Activated CD8-positive, alpha-beta T cell treated with anti-CD3 and anti-CD28 coated beads for 36 hours (primary cell): ENCODE measurements around the gene AGMAT. TPM values are rescaled to one million over a fixed set of nuclear protein-coding genes. Genes with fewer than 3 reads are reported as not detected.
A peak's percentile ranks its signal among the peaks of the same experiment; 100 is the strongest.

Experiments
- ATAC-seq: fragments of 200-7000 bp; cut with Tn5 transposase; one replicate; pipeline ENCODE4 v1.10.0; 2021; ENCODE audit warnings: mild to moderate bottlenecking, moderate library complexity
- CTCF ChIA-PET: fragments of 350-600 bp; sonication (Branson Sonifier 250); formaldehyde crosslinking; loops from one replicate; lab custom pipeline; 2021; ENCODE audit warnings: antibody characterized with exemption; lab: Charles Lee
- POLR2A ChIA-PET: fragments of 350-600 bp; sonication (Branson Sonifier 250); formaldehyde crosslinking; loops from one replicate; lab custom pipeline; 2021; ENCODE audit warnings: antibody characterized with exemption; lab: Charles Lee
- DNase-seq: peaks from one replicate; pipeline ENCODE4 v3.0.0-alpha.2; 2020
- H3K27ac Mint-ChIP-seq: one replicate; pipeline ENCODE4 v1.8.0; 2021; ENCODE audit warnings: mild to moderate bottlenecking, mixed read lengths
- H3K27me3 Mint-ChIP-seq: one replicate; pipeline ENCODE4 v1.8.0; 2021; ENCODE audit warnings: mixed read lengths
- H3K36me3 Mint-ChIP-seq: one replicate; pipeline ENCODE4 v1.8.0; 2021; ENCODE audit warnings: low read depth, mixed read lengths
- H3K4me1 Mint-ChIP-seq: one replicate; pipeline ENCODE4 v1.8.0; 2021; ENCODE audit warnings: low read depth, mixed read lengths
- H3K4me3 Mint-ChIP-seq: one replicate; pipeline ENCODE4 v1.8.0; 2021; ENCODE audit warnings: mild to moderate bottlenecking, moderate library complexity, mixed read lengths
- H3K9me3 Mint-ChIP-seq: one replicate; pipeline ENCODE4 v1.8.0; 2021; ENCODE audit warnings: mixed read lengths
- CTCF ChIP-seq: fragments of 200-600 bp; IDR thresholded peaks from one replicate; pipeline ENCODE4 v1.8.0; 2022; ENCODE audit warnings: antibody characterized with exemption, mild to moderate bottlenecking
- intact Hi-C: fragments of 100-400 bp; cut with micrococcal nuclease; formaldehyde crosslinking; loops from one replicate; pipeline ENCODE4 v1.10.0; 2022
- total RNA-seq, 2 experiments: library from RNA; stranded (reverse); gene quantifications; one replicate each; pipeline ENCODE4 v1.2.3, GENCODE V29; 2021

The AGMAT gene
- total RNA-seq = 10 to 100 TPM; 21.6 to 21.9 TPM

GRCh38 chr1:15584489-15585363 lies at the start of gene AGMAT:
Gene AGMAT, minus strand, starts transcription at chr1:15585051. Its CDS starts 84 bp downstream, at chr1:15584967.
- POLR2A ChIA-PET = interaction anchor here (0.8 to 1.1 kb wide), 3 partner anchors 16 to 112 kb away, joined by 3 to 5 read pairs (median 4); no protein-coding TSS in a partner anchor
- Mint-ChIP-seq H3K27me3 (no peaks in the 10 kb centered on the region), H3K4me3 (peak within 1 kb of the TSS; percentile 83), H3K4me1 (peaks cover 22% of the 10 kb centered on the region), H3K36me3 (peaks cover 33% of the 10 kb centered on the region), H3K9me3 (peaks cover 3% of the 10 kb centered on the region), H3K27ac (peak within 1 kb of the TSS; percentile 89)
- CTCF ChIA-PET = interaction anchor here (2.0 kb wide), 1 partner anchor 33 kb away, joined by 4 read pairs; no protein-coding TSS in a partner anchor
- DNase-seq (peak; percentile 85), ATAC-seq (peak; percentile 82)
- intact Hi-C loops = no loop called here
- peak; percentile 55 for TF ChIP-seq CTCF

- no peaks in the 10 kb centered on the region for H3K9me3 Mint-ChIP-seq
- ATAC-seq = no peak
- POLR2A ChIA-PET = interaction anchor here (0.8 kb wide), 1 partner anchor 12 kb away, joined by 4 read pairs; no protein-coding TSS in a partner anchor
- no peak for TF ChIP-seq CTCF
- H3K27me3 Mint-ChIP-seq = no peaks in the 10 kb centered on the region
- no peaks in the 10 kb centered on the region for H3K4me1 Mint-ChIP-seq
- CTCF ChIA-PET = no interaction called here
- intact Hi-C loops = no loop called here
- DNase-seq = no peak
- no peak overlapping the region for H3K27ac Mint-ChIP-seq
- H3K36me3 Mint-ChIP-seq = peaks cover 62% of the 10 kb centered on the region
- H3K4me3 Mint-ChIP-seq = no peak overlapping the region
These were observed 49.0 kb upstream of the AGMAT start for GRCh38 chr1:15633756-15634420.

GRCh38 chr1:15628003-15628402 lies 43.2 kb upstream of the AGMAT start:
- H3K27ac Mint-ChIP-seq = peak overlapping the region; percentile 89
- peaks cover 37% of the 10 kb centered on the region for H3K36me3 Mint-ChIP-seq
- DNase-seq = no peak
- ChIA-PET POLR2A (no interaction called here), CTCF (no interaction called here)
- no peaks in the 10 kb centered on the region for H3K9me3 Mint-ChIP-seq
- no peak for ATAC-seq
- peaks cover 39% of the 10 kb centered on the region for H3K4me1 Mint-ChIP-seq
- no peaks in the 10 kb centered on the region for H3K27me3 Mint-ChIP-seq
- intact Hi-C loops = no loop called here
- H3K4me3 Mint-ChIP-seq = no peak overlapping the region
- no peak for TF ChIP-seq CTCF

- POLR2A ChIA-PET = interaction anchor here (0.7 to 1.2 kb wide), 2 partner anchors 10 to 207 kb away, joined by 3 read pairs; partner anchors contain the start of gene DDI2
These were observed 42.6 kb upstream of the AGMAT start for GRCh38 chr1:15627343-15627988.

More at GRCh38 chr1:15627343-15627988, 42.6 kb upstream of the AGMAT start:
- CTCF ChIA-PET = interaction anchor here (0.8 kb wide), 1 partner anchor 9 kb away, joined by 3 read pairs; no protein-coding TSS in a partner anchor
- Mint-ChIP-seq H3K27me3 (no peaks in the 10 kb centered on the region), H3K36me3 (peaks cover 40% of the 10 kb centered on the region), H3K27ac (peak overlapping the region; percentile 89), H3K9me3 (no peaks in the 10 kb centered on the region), H3K4me3 (no peak overlapping the region), H3K4me1 (peaks cover 44% of the 10 kb centered on the region)
- ATAC-seq (peak; percentile 91), DNase-seq (peak; percentile 42)
- intact Hi-C loops = no loop called here
- TF ChIP-seq CTCF = no peak
